ENCODE results near the gene NT5DC4.

NT5DC4 gene

DNA sequence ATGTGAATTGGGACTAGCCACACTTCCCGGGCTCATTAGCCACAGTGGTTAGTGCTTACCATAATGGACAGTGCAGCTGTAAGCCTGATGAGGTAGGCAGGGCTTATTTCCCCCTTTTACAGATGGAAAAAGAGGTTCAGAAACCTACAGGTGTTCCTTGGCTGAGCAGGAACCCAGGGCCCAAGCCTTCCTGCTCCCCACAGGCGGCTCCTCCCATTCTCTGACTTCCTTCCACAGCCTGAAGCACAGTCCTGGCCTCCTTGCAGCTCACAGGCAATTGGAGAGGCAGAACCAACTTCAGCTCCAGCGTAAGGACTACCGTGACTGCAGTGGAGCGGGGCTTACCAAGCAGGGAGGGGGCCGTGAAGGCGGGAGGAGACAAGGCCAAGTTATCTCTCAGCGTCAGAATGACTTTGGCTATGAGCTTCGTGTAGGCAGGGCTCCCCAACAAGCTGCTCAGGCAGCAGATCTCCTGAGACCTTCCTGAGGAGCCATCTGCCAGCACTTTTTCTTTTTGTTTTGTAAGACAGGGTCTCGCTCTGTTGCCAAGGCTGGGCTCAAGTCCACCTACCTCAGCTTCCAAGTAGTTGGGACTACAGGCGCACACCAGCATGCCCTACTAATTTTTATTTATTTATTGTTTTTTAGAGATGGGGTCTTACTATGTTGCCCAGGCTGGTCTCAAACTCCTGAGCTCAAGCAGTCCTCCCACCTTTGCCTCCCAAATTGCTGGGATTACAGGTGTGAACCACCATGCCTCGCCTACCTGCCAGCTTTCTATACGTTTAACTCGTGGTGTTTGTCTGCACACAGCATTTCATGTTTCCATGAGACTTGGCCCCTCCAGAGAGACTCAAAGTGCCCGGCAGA is 34.2 kb upstream of the NT5DC4 start:
- Histone ChIP-seq H3K4me2 (ENCODE audit: low read depth, low read length) (no peak overlapping the region), H3K4me3 (ENCODE audit: low read length) (no peak overlapping the region), H3K9me2 (replicated peaks; ENCODE audit: insufficient read depth, low read length) (no peaks in the 10 kb centered on the region), H3K27ac (ENCODE audit: low read length) (peak overlapping the region; percentile 48; the same call in 1 of the 2 replicates), H2AFZ (ENCODE audit: low read length) (peak overlapping the region; percentile 11; the same call in 1 of the 2 replicates), H3K9ac (ENCODE audit: low read length) (no peak overlapping the region), H4K20me1 (ENCODE audit: insufficient read depth, low read length) (no peaks in the 10 kb centered on the region), H3K27me3 (replicated peaks; ENCODE audit: insufficient read depth, low read length) (no peaks in the 10 kb centered on the region), H3K36me3 (replicated peaks; ENCODE audit: insufficient read depth, low read length) (no peaks in the 10 kb centered on the region), H3F3A (ENCODE audit: insufficient read depth, low read length) (peaks cover 9% of the 10 kb centered on the region), H3K4me1 (ENCODE audit: low read length) (peaks cover 21% of the 10 kb centered on the region), H3K9me3 (replicated peaks; ENCODE audit: insufficient read depth, low read length) (no peaks in the 10 kb centered on the region), H3K79me2 (ENCODE audit: low read length) (no peaks in the 10 kb centered on the region)
- peak; percentile 29 for DNase-seq
- TF ChIP-seq EZH2phosphoT487 (IDR thresholded peaks at IDR 0.05; ENCODE audit: low read length) (no peak), EZH2 (optimal IDR thresholded peaks at IDR 0.05; ENCODE audit: low read depth, low read length) (no peak)
- TF ChIP-seq, protein P1, sequence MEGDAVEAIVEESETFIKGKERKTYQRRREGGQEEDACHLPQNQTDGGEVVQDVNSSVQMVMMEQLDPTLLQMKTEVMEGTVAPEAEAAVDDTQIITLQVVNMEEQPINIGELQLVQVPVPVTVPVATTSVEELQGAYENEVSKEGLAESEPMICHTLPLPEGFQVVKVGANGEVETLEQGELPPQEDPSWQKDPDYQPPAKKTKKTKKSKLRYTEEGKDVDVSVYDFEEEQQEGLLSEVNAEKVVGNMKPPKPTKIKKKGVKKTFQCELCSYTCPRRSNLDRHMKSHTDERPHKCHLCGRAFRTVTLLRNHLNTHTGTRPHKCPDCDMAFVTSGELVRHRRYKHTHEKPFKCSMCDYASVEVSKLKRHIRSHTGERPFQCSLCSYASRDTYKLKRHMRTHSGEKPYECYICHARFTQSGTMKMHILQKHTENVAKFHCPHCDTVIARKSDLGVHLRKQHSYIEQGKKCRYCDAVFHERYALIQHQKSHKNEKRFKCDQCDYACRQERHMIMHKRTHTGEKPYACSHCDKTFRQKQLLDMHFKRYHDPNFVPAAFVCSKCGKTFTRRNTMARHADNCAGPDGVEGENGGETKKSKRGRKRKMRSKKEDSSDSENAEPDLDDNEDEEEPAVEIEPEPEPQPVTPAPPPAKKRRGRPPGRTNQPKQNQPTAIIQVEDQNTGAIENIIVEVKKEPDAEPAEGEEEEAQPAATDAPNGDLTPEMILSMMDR (IDR thresholded peaks at IDR 0.05; ENCODE audit: low read length): no peak

DNA sequence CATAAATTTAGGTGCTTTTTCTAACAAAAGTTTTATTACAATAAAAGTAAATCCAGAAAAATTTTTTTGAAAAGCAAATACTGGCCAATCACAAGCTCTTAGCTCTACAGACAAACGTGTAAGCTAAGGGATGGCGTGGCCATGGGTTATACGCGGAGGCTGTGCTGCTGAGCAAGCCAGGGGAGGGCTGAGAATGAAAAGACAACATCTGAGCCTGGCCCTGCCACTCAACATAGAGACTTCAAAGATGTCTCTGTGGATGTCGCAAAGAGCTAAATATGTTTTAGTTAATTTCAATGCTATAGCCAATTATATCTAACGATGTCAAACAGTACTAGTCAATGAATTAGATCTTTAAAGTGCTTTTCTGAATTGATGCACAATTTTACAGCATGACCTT is 33.3 kb upstream of the NT5DC4 start:
- Histone ChIP-seq H3K4me1 (ENCODE audit: low read length) (peaks cover 30% of the 10 kb centered on the region), H2AFZ (ENCODE audit: low read length) (no peak overlapping the region), H3K9me2 (replicated peaks; ENCODE audit: insufficient read depth, low read length) (no peaks in the 10 kb centered on the region), H3K9me3 (replicated peaks; ENCODE audit: insufficient read depth, low read length) (no peaks in the 10 kb centered on the region), H3K79me2 (ENCODE audit: low read length) (no peaks in the 10 kb centered on the region), H3K27ac (ENCODE audit: low read length) (no peak overlapping the region), H3F3A (ENCODE audit: insufficient read depth, low read length) (peaks cover 19% of the 10 kb centered on the region), H3K4me3 (ENCODE audit: low read length) (no peak overlapping the region), H4K20me1 (ENCODE audit: insufficient read depth, low read length) (no peaks in the 10 kb centered on the region), H3K9ac (ENCODE audit: low read length) (no peak overlapping the region), H3K27me3 (replicated peaks; ENCODE audit: insufficient read depth, low read length) (no peaks in the 10 kb centered on the region), H3K4me2 (ENCODE audit: low read depth, low read length) (no peak overlapping the region), H3K36me3 (replicated peaks; ENCODE audit: insufficient read depth, low read length) (no peaks in the 10 kb centered on the region)
- no peak for DNase-seq
- TF ChIP-seq EZH2phosphoT487 (IDR thresholded peaks at IDR 0.05; ENCODE audit: low read length) (no peak), EZH2 (optimal IDR thresholded peaks at IDR 0.05; ENCODE audit: low read depth, low read length) (no peak)
- TF ChIP-seq, protein P1 (IDR thresholded peaks at IDR 0.05; ENCODE audit: low read length): no peak

DNA sequence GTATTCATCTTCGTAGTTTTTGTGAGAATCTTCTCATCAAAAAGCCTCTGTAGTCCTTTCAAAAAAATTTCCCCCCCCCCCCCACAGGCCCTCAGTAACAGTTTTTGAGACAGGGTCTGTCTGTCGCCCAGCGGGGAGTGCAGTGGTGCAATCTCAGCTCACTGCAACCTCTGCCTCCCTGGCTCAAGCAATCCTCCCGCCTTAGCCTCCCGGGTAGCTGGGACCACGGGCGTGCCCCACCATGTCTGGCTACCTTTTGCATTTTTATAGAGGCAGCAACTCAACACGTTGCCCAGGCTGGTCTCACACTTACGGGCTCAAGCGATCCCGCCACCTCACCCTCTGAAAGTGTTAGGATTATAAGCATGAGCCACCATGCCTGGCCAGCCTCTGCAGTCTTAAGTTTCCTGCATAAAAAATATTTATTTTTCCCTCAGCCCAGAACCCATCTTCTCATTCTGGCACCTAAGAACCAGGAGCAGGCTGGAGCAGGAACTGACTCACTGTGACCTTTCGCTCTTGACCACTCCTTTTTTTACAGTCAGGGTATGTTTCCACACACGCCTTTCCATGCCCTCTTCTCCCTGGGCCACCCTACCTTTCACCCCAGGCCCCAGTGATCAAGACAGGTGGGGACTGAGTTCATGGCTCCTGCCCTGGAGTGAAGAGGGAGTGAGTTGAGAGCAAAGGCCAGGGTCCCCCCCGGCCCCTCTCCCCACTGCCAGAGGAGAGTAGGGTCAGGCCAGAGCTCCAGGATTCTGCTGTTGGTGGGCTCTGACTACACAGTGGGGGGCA is 32.5 kb upstream of the NT5DC4 start:
- Histone ChIP-seq H3K4me2 (ENCODE audit: low read depth, low read length) (no peak overlapping the region), H3K9ac (ENCODE audit: low read length) (no peak overlapping the region), H2AFZ (ENCODE audit: low read length) (no peak overlapping the region), H3K79me2 (ENCODE audit: low read length) (no peaks in the 10 kb centered on the region), H3K4me1 (ENCODE audit: low read length) (peaks cover 38% of the 10 kb centered on the region), H4K20me1 (ENCODE audit: insufficient read depth, low read length) (no peaks in the 10 kb centered on the region), H3K27me3 (replicated peaks; ENCODE audit: insufficient read depth, low read length) (no peaks in the 10 kb centered on the region), H3K9me3 (replicated peaks; ENCODE audit: insufficient read depth, low read length) (no peaks in the 10 kb centered on the region), H3K36me3 (replicated peaks; ENCODE audit: insufficient read depth, low read length) (no peaks in the 10 kb centered on the region), H3K9me2 (replicated peaks; ENCODE audit: insufficient read depth, low read length) (no peaks in the 10 kb centered on the region), H3F3A (ENCODE audit: insufficient read depth, low read length) (peaks cover 23% of the 10 kb centered on the region), H3K27ac (ENCODE audit: low read length) (no peak overlapping the region), H3K4me3 (ENCODE audit: low read length) (no peak overlapping the region)
- DNase-seq: no peak
- TF ChIP-seq EZH2phosphoT487 (IDR thresholded peaks at IDR 0.05; ENCODE audit: low read length) (no peak), EZH2 (optimal IDR thresholded peaks at IDR 0.05; ENCODE audit: low read depth, low read length) (no peak)
- TF ChIP-seq, protein P1 (IDR thresholded peaks at IDR 0.05; ENCODE audit: low read length): no peak

Measured in MM.1S (cell line).